ENCODE results near the gene P4HA1.

- TF ChIP-seq, protein P1, sequence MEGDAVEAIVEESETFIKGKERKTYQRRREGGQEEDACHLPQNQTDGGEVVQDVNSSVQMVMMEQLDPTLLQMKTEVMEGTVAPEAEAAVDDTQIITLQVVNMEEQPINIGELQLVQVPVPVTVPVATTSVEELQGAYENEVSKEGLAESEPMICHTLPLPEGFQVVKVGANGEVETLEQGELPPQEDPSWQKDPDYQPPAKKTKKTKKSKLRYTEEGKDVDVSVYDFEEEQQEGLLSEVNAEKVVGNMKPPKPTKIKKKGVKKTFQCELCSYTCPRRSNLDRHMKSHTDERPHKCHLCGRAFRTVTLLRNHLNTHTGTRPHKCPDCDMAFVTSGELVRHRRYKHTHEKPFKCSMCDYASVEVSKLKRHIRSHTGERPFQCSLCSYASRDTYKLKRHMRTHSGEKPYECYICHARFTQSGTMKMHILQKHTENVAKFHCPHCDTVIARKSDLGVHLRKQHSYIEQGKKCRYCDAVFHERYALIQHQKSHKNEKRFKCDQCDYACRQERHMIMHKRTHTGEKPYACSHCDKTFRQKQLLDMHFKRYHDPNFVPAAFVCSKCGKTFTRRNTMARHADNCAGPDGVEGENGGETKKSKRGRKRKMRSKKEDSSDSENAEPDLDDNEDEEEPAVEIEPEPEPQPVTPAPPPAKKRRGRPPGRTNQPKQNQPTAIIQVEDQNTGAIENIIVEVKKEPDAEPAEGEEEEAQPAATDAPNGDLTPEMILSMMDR (IDR thresholded peaks at IDR 0.05): no peak
- peak; percentile 5 for TF ChIP-seq POLR2AphosphoS5 (IDR thresholded peaks at IDR 0.05)
- no peak for TF ChIP-seq POLR2A (IDR thresholded peaks at IDR 0.05)
Measured at GRCh38 chr10:73131301-73131700, 34.6 kb upstream of the P4HA1 start.

Measured in prostate gland (tissue), 2 donors.